AG08396 (cell line): ENCODE measurements around the gene ZBBX.
"Not testable (repeated sequence)": the region's sequence is repeated elsewhere in the genome, so short reads cannot be mapped to it uniquely, and the experiment has no call there.

Experiments
- DNase-seq: peaks from one replicate; pipeline ENCODE4 v3.0.0; 2012; ENCODE audit warnings: low spot score, mixed read lengths

The ZBBX gene, protein sequence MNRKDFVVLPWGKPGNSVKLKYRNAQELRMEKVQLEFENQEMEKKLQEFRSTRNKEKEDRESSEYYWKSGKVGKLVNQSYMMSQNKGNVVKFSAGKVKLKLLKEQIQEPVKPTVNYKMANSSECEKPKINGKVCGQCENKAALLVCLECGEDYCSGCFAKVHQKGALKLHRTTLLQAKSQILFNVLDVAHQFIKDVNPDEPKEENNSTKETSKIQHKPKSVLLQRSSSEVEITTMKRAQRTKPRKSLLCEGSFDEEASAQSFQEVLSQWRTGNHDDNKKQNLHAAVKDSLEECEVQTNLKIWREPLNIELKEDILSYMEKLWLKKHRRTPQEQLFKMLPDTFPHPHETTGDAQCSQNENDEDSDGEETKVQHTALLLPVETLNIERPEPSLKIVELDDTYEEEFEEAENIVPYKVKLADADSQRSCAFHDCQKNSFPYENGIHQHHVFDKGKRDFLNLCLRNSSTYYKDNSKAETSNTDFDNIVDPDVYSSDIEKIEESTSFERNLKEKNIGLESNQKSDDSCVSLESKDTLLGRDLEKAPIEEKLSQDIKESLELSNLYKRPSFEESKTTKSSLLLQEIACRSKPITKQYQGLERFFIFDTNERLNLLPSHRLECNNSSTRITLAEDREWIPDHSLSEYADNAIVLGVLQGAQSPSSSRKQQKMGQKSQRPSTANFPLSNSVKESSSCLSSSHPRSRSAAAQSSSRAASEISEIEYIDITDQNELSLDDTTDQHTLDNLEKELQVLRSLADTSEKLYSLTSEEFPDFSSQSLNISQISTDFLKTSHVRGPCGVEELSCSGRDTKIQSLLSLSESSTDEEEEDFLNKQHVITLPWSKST

DNA sequence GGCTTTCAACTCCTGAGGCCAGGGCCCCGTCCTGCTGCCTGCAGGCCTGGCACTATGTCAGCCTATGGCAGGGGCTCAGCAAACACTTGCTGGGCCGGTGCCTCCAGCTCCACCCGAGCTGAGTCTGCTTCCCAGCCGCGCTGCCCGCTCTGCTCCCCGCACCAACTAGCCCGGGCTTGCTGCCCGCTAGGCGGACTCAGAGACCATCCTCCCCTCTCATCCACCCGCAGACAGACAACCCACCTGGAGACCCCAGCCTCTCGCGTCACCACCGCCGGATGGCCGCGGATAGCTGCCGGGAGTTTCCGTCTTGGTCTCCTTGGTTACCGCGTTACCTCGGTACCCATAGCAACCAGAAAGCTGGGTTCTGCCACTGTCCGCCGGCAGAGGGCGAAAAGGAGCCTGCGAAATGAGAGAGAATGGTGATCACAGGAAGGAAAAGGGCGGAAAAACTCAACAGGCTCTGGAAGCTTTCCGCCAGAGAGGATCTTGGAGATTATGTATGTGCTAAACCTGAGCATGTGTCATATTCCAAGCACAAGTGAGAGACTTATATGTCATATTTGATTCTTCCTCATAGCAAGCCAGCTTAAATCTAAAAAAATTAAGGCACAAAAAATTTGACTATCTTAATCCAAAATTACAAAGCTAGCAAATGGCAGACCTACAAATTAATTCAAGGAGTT is at the start of gene ZBBX:
TSS of gene ZBBX (minus strand) at position 294 of the 686 bp plus-strand sequence. CDS start 7,396 bp downstream, outside the sequence.
- peak; percentile 55 for DNase-seq

DNA sequence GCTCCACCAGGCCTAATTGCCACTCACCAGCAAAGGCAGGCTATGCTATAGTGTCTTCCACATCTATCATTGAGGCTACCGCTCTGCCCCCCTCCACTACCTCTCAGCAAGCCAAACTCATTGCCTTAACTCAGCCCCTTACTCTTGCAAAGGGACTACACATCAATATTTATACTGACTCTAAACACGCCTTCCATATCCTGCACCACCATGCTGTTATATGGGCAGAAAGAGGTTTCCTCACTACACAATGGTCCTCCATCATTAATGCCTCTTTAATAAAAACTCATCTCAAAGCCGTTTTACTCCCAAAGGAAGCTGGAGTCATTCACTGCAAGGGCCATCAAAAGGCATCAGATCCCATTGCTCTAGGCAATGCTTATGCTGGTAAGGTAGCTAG is 46.9 kb upstream of the ZBBX start:
- not testable (repeated sequence) for DNase-seq

DNA sequence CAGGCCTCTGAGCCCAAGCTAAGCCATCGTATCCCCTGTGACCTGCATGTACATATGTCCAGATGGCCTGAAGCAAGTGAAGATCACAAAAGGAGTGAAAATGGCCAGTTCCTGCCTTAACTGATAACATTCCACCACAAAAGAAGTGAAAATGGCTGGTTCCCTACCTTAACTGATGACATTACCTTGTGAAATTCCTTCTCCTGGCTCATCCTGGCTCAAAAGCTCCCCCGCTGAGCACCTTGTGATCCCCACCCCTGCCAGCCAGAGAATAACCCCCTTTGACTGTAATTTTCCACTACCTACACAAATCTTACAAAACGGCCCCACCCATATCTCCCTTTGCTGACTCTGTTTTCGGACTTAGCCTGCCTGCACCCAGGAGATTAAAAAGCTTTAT is 42.3 kb upstream of the ZBBX start:
- not testable (repeated sequence) for DNase-seq

DNA sequence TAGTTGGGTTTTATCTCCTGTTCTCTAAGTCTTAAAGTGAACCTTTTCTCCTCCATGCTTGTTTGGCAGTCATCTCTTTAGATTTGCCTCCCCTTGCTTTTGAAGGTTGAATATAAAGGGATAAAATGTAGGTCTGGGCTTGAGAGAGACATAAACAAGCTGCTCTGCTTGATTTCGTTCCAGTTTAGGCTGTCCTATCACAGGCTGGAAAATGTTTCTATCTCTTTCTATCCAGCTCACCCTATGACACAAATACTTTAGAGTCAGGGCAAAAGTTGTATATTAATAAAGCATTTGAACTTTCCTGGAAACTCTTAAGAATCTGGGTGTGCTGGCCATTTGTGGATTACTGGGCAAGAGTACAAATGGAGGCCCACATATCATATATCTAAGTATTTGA is 29.5 kb upstream of the ZBBX start:
- no peak for DNase-seq

DNA sequence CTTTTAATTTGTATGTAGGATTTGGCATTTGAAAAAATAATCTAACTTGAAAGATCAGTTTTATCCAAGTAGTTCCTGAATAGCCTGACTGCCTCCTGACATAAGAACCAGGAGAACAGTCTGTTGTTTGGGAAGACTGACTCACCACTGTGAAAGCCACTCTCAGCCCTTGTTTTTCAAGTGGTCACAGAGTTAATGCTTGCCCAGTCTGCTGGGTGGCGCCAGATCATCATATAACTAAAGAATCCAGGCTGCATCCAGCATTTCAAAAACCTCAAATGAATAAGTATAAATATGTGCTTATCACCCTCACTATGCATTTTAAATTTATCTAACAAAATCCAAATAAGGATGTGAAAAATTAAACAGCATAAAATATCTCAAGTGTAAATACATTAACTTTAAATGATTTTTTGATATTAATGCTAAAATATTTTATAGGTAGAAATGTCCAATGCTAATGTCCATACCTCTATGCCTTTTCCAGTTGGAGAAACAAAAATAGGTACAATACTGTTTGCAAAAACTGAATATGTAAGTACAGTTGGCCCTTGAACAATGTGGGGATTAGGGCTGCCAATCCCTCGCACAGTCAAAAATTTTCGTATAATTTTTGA is 26.9 kb upstream of the ZBBX start:
- peak; percentile 8 for DNase-seq

DNA sequence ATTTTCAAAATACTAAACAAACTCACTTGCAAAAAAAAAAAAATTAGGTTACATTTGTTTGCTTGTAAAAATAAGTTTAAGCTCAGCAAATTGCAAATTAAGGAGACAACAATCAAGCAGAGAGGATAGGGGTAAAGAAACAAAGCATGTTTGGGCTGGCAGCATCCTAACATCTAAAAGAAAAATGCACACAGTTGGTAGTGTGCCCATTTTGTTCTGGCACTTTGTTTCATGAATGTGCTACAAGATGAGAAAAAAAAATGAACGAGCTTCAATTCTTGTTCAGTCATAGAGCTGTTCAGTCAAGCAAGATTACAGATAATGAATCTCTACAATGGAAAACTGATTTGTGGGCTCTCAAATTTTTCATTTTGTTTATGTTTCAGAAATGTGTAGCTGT is 17.7 kb upstream of the ZBBX start:
- no peak for DNase-seq

DNA sequence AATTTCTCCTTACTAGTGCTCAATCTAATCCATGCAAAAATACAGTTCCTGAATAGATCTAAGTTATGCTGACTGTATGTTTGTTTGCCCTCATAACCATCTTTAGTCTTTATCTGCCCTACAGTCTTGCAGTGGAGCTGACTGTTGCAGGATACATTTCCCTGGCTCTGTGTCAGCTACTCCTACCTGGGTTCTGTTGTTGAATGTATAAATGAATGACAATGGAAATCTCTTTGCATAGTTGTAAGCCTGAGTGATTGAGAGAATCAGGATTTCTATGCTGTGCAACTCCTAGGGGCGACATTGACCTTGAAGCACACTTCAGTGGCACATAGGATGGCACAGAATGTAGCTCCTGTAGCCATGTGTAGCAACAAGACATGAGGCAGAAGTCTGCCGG is 16.0 kb upstream of the ZBBX start:
- DNase-seq = no peak

DNA sequence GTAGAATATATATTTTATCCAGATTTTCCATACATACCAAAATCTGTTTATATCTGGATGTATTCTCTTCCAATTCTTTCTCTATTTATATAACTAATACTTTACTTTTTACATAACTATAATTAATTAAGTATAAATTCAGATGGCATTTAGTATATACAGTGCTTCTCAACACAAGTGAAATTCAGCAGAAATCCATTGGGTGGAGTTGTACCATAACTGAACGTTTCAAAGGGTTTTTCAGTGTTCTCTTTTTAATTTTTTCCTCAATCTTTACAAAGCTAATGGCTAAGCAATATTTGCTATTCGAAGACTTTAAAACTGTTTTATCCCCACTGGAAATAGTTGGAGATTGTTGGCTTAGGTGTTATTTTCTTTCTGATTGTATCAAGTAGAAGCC is 13.9 kb upstream of the ZBBX start:
- DNase-seq = no peak

DNA sequence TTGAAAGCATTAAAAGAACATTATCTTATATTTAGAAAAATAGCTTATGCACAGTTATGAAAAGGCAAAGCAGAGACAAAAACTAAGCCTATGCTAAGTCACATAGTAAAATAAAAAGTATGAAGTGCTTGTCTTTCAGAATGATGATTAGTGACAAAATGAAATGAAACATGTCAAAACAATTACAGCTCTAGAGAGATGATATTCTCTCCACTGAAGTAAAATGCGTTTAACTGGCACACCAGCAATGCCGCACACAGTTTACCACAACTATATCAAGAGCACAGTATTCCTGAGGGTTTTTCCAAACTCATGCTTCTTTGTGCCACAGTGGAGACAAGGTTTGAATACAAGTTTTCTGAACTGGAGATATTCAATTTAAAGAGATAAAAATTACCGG is 2.1 kb upstream of the ZBBX start:
- no peak for DNase-seq

DNA sequence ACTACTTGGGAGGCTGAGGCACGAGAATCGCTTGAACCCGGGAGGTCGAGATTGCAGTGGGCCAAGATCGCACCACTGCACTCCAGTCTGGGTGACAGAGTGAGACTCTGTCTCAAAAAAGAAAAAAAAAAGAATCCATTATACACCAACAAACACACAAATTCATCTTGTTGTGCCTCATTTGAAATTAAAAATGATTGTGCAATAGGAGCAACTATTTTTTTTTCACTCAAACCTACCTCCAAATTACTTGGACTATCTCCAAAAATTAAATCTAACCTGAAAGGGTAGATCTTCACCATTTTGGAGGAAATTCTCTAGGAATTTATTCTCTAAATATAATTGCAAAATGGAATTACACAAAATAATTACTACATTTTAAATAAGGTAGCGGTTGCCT is 4.6 kb downstream of the ZBBX start:
- no peak for DNase-seq

DNA sequence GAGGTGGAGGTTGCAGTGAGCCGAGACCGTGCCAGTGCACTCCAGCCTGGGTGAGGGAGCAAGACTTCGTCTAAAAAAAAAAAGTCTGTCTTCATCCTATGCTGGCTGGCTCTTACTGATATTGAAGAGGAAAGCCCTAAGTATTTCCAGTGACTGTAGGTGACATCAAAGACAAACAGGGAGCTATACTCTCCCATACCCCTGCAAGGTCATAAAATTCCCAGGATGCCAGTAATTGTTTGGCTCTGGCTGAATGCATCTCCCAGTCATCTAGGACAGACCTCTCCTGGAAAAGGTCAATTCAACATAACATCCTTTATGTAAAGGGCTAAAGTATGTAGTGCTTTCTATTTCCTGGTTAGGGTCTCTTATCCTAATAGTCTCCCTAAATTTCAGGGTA is 8.0 kb downstream of the ZBBX start:
- DNase-seq = no peak

DNA sequence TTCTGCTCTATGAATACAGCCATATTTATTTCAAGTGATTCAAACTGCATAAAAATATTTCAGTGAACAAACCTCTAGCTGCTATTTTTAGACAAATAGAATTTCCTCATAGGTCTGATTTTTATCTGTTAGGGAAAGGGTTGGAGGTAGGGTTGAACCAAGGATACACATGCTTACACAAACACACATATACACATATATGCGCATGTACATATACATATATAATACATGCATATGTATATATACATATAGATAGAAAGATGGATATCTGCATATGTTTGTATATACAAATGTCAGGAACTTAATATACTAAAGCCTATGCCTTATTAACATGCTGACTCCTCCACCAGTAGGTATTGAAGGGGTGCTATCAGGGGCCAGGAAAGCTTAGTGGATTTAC is 18.1 kb downstream of the ZBBX start:
- DNase-seq = no peak

DNA sequence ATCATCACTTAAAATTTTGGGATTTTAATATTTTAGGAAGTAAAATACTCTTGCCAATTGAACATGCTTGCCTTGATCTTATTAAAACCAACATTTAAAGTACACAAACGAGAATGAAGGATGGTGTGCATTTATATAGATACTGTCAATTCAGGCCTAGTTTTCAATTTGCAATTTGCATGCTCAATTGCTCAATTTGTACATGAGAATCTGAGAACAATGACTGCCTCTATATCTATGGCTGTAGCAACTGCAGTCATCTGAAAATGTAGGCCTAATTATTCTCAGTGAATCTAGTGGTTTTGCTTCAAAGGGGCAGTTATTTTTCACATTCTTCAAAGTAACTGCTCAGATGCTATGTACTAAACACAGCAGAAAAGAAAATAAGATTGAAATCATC is 18.8 kb downstream of the ZBBX start:
- no peak for DNase-seq

DNA sequence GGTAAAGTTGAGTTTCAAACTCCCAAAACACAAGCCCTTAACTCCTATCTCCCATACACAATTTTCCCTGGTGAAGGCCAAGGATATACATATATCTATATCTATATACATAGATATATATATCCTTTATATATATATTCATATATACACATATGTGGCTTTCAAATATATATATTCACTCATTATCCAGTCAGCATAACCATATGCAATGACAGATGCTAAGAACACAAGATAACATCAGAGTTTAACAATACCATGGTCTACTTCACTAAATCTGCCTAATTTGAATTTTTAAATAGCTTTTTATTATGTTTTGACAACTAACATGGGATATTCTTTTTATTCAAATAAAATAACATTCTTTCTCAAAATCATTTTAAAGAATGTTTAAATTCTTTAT is 24.7 kb downstream of the ZBBX start:
- no peak for DNase-seq

DNA sequence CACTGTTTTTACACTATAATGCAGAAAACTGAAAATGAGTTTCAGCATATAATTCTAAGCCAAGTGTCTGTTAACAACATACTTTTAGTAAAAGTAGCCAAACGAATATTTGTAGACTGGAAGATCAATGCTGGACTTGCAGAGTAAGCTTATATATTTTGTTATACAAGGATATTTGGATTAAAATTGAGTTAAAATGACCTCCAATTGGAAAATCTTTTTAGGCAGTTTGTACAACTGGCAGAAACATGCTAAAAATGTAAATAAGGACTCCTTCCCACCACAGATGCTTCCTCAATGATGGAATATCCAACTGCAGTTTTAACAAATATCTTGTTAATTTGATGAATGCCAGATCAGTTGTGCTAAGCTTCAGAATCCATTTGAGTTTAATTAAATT is 25.3 kb downstream of the ZBBX start:
- no peak for DNase-seq

DNA sequence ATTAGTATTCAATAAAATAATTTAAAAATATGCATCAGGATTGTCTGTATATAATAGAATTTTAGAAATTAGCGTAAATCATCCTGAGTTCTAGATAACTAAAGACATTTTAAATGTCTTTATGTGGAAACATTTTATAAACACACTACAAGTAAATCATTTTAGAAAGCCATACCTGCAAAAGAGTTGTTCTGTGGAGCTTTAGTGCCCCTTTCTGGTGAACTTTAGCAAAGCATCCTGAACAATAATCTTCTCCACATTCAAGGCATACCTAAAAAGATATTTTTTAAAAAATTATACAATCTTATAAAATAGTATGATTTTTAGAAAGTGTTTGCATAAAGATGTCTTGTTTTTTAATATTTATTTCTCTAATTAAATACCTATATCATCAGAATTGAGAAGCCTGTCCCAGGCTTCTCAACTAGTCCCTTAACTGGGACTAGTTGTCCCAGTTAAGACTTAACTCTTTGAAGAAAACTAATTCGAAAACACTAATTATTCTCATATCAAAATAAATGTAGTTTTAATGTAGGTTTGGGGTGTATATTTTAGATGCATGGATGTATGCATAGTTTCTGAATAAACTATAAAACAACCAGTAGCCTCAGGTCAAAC is 29.7 kb downstream of the ZBBX start:
- no peak for DNase-seq

DNA sequence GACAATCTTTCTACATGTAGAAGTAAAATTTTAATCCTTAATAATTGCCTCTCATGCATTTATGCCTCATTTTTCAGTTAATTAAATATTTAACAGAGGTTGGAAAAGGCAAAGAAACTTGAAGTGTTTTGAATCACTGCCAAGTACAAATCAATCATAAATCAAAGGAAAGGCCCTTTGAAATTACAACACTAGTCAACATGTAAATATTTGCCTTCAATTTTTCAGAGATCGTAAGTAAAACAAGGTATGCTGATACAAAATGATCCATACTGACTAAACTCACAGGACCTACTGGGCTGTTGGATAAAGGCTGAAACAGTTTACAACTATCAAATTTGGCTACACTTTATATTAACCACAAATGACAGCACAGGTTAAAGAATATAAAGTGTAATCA is 33.9 kb downstream of the ZBBX start:
- DNase-seq = no peak

DNA sequence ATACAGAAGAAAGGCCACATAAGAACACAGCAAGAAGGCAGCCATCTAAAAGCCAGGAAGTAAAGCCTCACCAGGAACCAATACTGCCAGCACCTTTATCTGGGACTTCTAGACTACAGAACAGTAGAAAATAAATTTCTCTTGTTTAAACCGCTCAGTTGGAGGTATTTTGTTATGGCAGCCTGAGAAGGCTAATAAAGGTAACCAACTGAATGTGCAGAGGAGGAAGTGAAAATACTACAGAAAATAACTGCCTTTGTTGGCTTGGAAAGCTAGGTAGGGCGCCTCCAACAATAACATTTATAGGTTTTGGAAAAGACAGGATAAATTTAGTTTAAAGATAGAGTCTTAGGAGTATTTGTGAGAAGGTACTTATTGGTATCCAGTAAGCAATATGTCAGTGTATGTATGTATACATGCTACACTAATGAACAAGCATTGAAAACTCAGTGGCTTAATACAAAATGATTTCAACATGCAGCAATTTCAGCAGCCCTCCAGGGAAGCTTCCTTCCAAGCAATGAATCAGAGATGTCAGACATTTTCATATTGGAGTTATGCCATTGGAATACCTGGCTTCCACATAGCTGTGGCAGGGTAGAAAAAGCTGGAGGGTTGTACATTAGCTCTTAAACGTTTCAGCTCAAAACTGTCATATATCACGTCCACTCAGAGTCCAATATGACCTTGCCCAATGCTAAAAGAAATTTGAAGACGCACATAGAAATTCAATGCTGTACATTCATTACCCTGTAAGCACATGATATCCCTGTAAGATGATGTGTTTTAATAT is 48.9 kb downstream of the ZBBX start:
- DNase-seq = no peak

DNA sequence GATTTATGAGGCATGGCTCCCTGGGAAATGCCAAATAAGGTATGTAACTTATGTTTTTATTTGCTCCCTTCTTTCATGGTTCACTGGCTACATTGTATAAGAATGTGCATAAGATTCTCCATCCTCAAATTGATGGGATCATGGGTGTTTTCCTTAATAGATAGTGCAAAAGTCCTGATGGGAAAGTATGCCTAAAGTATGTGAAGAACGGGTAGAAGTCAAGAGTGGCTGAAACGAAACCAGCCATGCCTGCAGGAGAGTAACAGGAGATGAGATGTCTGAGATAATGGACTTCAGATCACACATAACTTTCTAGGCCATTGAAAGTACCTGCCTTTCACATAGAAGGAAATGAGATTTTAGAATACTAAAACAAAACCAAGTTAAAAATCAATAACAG is 56.5 kb downstream of the ZBBX start:
- DNase-seq = no peak

DNA sequence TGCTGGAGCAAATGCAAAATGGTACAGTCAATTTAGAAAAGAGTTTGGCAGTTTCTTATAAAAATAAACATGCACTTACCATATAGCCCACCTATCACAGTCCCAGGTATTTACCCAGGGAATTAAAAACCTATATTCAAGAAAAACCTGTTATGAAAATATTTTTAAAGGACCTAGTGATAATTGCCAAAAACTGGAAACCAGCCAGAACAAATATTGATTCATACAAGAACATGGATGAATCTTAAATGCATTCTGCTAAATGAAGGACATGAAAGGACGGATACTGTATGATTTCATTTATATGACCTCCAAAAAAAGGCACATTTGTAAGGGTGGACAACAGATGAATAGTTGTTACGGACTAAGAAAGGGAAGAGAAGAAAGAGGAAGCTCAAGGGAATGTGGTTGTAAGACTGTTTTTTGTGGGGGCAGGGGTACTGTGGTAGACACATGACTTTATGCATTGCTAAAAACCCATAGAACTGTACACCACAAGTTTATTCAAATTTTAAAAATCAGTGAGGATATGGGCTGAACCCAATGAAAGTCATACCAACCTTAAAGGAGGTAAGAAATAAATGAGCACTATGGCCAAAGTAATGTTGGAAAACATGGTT is 61.0 kb downstream of the ZBBX start:
- no peak for DNase-seq

DNA sequence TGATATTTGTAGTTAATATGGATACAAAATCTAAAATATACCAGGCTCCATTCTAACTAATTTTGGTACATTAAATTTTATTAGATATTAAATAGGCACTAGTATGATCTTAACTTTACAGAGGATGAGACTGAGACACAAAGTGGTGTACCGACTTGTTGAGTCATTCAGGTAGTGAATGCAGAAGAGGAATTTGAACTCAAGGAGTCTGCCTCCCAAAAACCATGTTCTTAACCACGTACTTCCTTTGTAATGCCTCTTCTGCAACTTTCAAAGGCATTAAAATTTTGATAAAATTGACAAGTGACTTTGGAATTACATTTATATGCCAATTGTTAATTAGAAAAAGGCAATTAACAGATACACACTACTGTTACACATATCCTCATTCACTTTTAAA is 61.8 kb downstream of the ZBBX start:
- no peak for DNase-seq
